Thyroid gland (tissue), 4 donors: ENCODE data around the gene FAM228B. TPM values are rescaled to one million over a fixed set of nuclear protein-coding genes. Genes with fewer than 3 reads are reported as not detected.

ENCODE experiments used
- DNase-seq, 2 donors: peaks; one replicate each; pipeline ENCODE4 v3.0.0-alpha.2; 2019
- H3K27ac ChIP-seq, 3 donors: fragments of 200-600 bp; sonication (generic); 1 replicate in 2 of 3; 2 replicates in 1 of 3; pipeline ENCODE4 v1.5.1; 2016 to 2019; ENCODE audit warnings: mild to moderate bottlenecking in 1 of 3, moderate library complexity in 1 of 3
- H3K27me3 ChIP-seq: fragments of 200-600 bp; sonication (generic); one replicate; pipeline ENCODE4 v1.5.1; 2019
- H3K36me3 ChIP-seq, 2 donors: fragments of 200-600 bp; sonication (generic); one replicate each; pipeline ENCODE4 v1.5.1; 2016 to 2019
- H3K4me1 ChIP-seq, 2 donors: fragments of 200-600 bp; sonication (generic); one replicate each; pipeline ENCODE4 v1.5.1; 2017 to 2019
- H3K4me3 ChIP-seq, 3 donors: fragments of 200-600 bp; sonication (generic); replicated peaks in 1 of 3; 1 replicate in 2 of 3; 2 replicates in 1 of 3; pipeline ENCODE4 v1.5.1; 2016; ENCODE audit warnings: mild to moderate bottlenecking in 1 of 3
- H3K9me3 ChIP-seq: fragments of 200-600 bp; sonication (generic); one replicate; pipeline ENCODE4 v1.5.1; 2017
- POLR2A ChIP-seq, 2 donors: fragments of 450-650 bp; IDR thresholded peaks; one replicate each; pipeline ENCODE4 v1.6.1; 2017; ENCODE audit warnings: antibody characterized with exemption in 2 of 2, mild to moderate bottlenecking in 2 of 2, moderate library complexity in 1 of 2
- WGBS, 2 donors: methylation state at CpG; one replicate each; pipeline ENCODE4 v1.1.5; 2017; 5-methylcytosine and 5-hydroxymethylcytosine counted together
- intact Hi-C: fragments of 100-400 bp; cut with DNase I; formaldehyde crosslinking; loops from one replicate; pipeline ENCODE4 v1.15.1; 2023
- total RNA-seq, 4 donors: library from RNA; depleted of rRNA; stranded (reverse); fragments of >200 nt; gene quantifications; one replicate each; pipeline ENCODE4 v1.2.3, GENCODE V29; 2016
- TF ChIP-seq, protein P1 (sequence below), 6 experiments: fragments of 200-600 bp in 3 of 6; fragments of 450-650 bp in 3 of 6; sonication (generic) in 3 of 6; IDR thresholded peaks; one replicate each; pipeline ENCODE4 v1.5.1; 2016 to 2019; ENCODE audit warnings: antibody characterized with exemption in 6 of 6, mild to moderate bottlenecking in 2 of 6, inconsistent platforms in 1 of 6, moderate library complexity in 1 of 6

The FAM228B gene
- total RNA-seq, 4 donors from 2014 or later = 19.4 to 44.5 (median 22.1) TPM

DNA sequence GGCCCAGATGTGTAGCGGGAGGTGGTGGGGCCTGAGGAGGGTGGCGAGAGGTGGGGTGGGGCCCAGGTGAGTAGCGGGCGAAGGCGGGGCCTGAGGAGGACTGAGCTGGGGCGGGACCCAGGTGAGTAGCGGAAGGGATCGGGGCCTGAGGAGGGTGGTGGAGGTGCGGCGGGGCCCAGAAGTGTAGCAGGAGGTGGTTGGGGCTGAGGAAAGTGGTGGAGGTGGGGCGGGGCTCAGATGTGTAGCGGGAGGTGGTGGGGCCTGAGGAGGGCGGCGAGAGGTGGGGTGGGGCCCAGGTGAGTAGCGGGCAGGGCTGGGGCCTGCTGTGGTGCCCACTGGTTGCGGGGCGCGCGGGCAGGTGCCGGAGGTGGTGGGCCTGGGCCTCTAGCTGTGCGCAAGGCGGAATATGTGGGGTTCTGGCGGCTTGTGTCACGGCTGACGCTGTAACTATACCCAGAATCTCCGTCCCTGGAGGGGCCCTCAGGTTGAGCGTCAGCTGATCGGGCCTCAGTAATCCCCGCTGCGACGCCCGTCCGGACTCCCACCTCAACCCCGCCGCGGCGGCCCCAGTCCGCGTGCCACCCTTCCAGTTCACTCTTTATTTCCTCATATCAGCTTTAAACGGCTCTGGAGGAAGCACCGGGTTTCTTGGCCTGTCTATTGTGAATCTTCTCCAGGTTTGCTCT, 46.3 kb upstream of the FAM228B start:
- WGBS, 2 donors = 4 to 7% methylated on average over 33 to 35 of the region's 41 CpGs
- no peaks in the 10 kb centered on the region for H3K9me3 ChIP-seq
- peak in 1 of 2 donors; percentile 69 for TF ChIP-seq POLR2A (IDR thresholded peaks at IDR 0.05)
- TF ChIP-seq, protein P1, sequence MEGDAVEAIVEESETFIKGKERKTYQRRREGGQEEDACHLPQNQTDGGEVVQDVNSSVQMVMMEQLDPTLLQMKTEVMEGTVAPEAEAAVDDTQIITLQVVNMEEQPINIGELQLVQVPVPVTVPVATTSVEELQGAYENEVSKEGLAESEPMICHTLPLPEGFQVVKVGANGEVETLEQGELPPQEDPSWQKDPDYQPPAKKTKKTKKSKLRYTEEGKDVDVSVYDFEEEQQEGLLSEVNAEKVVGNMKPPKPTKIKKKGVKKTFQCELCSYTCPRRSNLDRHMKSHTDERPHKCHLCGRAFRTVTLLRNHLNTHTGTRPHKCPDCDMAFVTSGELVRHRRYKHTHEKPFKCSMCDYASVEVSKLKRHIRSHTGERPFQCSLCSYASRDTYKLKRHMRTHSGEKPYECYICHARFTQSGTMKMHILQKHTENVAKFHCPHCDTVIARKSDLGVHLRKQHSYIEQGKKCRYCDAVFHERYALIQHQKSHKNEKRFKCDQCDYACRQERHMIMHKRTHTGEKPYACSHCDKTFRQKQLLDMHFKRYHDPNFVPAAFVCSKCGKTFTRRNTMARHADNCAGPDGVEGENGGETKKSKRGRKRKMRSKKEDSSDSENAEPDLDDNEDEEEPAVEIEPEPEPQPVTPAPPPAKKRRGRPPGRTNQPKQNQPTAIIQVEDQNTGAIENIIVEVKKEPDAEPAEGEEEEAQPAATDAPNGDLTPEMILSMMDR (IDR thresholded peaks at IDR 0.05) = no peak
- peaks cover 3 to 30% of the 10 kb centered on the region in 2 donors for H3K4me1 ChIP-seq
- H3K4me3 ChIP-seq = peak overlapping the region; percentile 18 to 75 (median 63)
- intact Hi-C loops = loop anchor here (10.0 kb wide), 1 partner anchor 142 kb away; no protein-coding TSS in a partner anchor
- H3K36me3 ChIP-seq = peaks cover 0 to 12% of the 10 kb centered on the region in 2 donors
- H3K27ac ChIP-seq = peak overlapping the region; percentile 86 to 91 (median 91)
- no peaks in the 10 kb centered on the region for H3K27me3 ChIP-seq
- DNase-seq = no peak

DNA sequence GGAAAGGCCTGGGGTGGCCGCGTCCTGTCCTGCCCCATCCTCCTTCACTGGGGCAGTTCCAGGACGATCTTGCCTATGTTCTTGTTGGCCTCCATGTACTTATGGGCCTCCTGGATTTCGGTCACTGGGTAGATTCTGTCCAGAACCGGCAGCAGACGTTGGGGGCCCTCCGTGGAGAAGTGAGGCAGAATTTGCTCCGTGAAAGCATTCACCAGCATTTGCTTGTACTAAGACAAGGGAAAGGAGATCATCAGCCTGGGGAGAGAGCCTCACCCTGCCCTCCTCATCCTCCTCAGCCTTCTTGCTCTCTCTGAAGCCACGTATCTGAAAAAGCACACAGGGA, 45.8 kb upstream of the FAM228B start:
- intact Hi-C loops = loop anchor here (10.0 kb wide), 1 partner anchor 143 kb away; no protein-coding TSS in a partner anchor
- peak overlapping the region; percentile 18 to 75 (median 63) for H3K4me3 ChIP-seq
- no peaks in the 10 kb centered on the region for H3K9me3 ChIP-seq
- WGBS, 2 donors = 11% methylated on average over 8 to 9 of the region's 9 CpGs
- H3K27ac ChIP-seq = peak overlapping the region; percentile 86 to 91 (median 91)
- peaks cover 3 to 30% of the 10 kb centered on the region in 2 donors for H3K4me1 ChIP-seq
- H3K27me3 ChIP-seq = no peaks in the 10 kb centered on the region
- H3K36me3 ChIP-seq = peaks cover 0 to 12% of the 10 kb centered on the region in 2 donors
- TF ChIP-seq, protein P1 (IDR thresholded peaks at IDR 0.05) = no peak
- TF ChIP-seq POLR2A (IDR thresholded peaks at IDR 0.05) = no peak
- no peak for DNase-seq

DNA sequence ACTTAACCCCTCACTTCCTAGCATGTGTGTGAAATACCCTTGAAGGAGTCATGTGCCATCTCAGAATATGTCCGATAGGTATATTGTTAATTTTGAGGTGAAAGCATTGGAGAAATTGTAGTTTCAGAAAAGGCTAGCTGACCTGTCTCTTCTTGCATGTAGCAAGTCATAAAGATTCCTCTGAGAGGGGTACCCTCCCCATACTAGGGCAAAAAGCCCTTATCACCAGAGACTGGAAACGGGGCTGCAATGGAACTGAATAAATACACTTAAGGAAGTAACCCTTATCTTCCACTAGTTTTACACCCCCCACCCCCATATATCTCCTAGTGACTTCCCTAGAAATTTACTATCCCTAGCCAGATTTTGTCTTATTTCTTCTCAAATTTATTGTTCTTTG, 45.4 kb upstream of the FAM228B start:
- 61 to 66% methylated on average over 2 of the region's 2 CpGs for WGBS, 2 donors
- peak overlapping the region; percentile 86 to 91 (median 91) for H3K27ac ChIP-seq
- no peaks in the 10 kb centered on the region for H3K27me3 ChIP-seq
- H3K4me1 ChIP-seq = peaks cover 3 to 30% of the 10 kb centered on the region in 2 donors
- H3K36me3 ChIP-seq = peaks cover 0 to 9% of the 10 kb centered on the region in 2 donors
- no peak for TF ChIP-seq POLR2A (IDR thresholded peaks at IDR 0.05)
- TF ChIP-seq, protein P1 (IDR thresholded peaks at IDR 0.05) = no peak
- peak overlapping the region in 1 of 3 donors; percentile 63 for H3K4me3 ChIP-seq
- no peaks in the 10 kb centered on the region for H3K9me3 ChIP-seq
- no peak for DNase-seq
- intact Hi-C loops = loop anchor here (10.0 kb wide), 1 partner anchor 143 kb away; no protein-coding TSS in a partner anchor

DNA sequence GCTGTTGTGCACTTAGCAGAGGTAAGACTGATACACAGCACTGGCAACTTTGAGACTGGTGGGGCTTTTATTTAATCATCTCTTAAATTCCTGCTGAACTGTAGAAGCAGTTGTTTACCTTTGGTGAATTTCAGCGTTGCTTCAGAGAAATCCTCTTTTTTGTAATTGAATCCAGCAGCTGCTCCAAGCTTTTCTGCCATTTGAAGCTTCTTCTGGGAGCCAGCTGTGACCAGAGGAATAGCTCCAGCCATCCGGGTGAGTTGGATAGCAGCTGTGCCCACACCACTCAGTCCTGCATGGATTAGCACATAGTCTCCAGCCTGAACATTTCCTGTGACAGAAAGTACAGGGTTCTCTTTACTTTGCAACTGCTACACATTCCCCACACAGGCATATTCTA, 42.6 kb upstream of the FAM228B start:
- Histone ChIP-seq H3K4me1 (peaks cover 14 to 33% of the 10 kb centered on the region in 2 donors), H3K36me3 (no peaks in the 10 kb centered on the region), H3K27me3 (no peaks in the 10 kb centered on the region), H3K9me3 (no peaks in the 10 kb centered on the region), H3K27ac (no peak overlapping the region), H3K4me3 (no peak overlapping the region)
- 27 to 37% methylated on average over 2 of the region's 2 CpGs for WGBS, 2 donors
- intact Hi-C loops = loop anchor here (10.0 kb wide), 1 partner anchor 256 kb away; no protein-coding TSS in a partner anchor
- DNase-seq = peak; percentile 50 to 56
- TF ChIP-seq, protein P1 (IDR thresholded peaks at IDR 0.05) = no peak
- TF ChIP-seq POLR2A (IDR thresholded peaks at IDR 0.05) = no peak
